ENCODE results near the gene PNLIP. TPM values are rescaled to one million over a fixed set of nuclear protein-coding genes. Genes with fewer than 3 reads are reported as not detected.

The PNLIP gene
- polyA plus RNA-seq (2012; ENCODE audit: insufficient read length, low read depth): not detected

DNA sequence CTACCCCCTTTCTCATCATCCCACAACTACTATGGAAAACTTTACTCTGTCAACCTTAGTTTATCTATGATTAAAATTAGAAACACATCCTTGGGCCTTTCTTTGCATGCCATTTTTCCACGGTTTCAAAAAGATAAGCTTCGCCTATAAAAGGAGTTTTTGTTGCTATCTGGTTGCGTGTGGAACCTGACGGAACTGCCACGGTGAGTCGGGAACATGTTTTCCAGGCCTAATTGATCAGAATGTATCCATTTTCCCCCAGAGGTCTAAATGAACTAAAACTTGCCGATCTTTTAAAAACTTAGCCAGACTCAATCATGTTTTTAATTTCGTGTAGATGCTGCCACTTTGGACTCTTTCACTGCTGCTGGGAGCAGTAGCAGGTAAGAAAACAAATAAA lies at the start of gene PNLIP:
Gene PNLIP (plus strand): TSS at position 176 of the 400 bp plus-strand sequence. CDS start 162 bp downstream, at position 338.
- TF ChIP-seq POLR2AphosphoS5 (IDR thresholded peaks at IDR 0.05; ENCODE audit: low read depth, low read length) (no peak), TAF1 (IDR thresholded peaks at IDR 0.05; ENCODE audit: borderline replicate concordance, insufficient read depth, low read length) (no peak), SIN3A (IDR thresholded peaks at IDR 0.05; ENCODE audit: borderline replicate concordance, insufficient read depth, low read length) (no peak), FOXP2 (optimal IDR thresholded peaks at IDR 0.05; ENCODE audit: borderline replicate concordance, extremely low read depth, extremely low read length, insufficient read depth) (no peak)
- TF ChIP-seq, protein P1, sequence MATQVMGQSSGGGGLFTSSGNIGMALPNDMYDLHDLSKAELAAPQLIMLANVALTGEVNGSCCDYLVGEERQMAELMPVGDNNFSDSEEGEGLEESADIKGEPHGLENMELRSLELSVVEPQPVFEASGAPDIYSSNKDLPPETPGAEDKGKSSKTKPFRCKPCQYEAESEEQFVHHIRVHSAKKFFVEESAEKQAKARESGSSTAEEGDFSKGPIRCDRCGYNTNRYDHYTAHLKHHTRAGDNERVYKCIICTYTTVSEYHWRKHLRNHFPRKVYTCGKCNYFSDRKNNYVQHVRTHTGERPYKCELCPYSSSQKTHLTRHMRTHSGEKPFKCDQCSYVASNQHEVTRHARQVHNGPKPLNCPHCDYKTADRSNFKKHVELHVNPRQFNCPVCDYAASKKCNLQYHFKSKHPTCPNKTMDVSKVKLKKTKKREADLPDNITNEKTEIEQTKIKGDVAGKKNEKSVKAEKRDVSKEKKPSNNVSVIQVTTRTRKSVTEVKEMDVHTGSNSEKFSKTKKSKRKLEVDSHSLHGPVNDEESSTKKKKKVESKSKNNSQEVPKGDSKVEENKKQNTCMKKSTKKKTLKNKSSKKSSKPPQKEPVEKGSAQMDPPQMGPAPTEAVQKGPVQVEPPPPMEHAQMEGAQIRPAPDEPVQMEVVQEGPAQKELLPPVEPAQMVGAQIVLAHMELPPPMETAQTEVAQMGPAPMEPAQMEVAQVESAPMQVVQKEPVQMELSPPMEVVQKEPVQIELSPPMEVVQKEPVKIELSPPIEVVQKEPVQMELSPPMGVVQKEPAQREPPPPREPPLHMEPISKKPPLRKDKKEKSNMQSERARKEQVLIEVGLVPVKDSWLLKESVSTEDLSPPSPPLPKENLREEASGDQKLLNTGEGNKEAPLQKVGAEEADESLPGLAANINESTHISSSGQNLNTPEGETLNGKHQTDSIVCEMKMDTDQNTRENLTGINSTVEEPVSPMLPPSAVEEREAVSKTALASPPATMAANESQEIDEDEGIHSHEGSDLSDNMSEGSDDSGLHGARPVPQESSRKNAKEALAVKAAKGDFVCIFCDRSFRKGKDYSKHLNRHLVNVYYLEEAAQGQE (IDR thresholded peaks at IDR 0.05; ENCODE audit: insufficient read depth in 1 of 2, low read depth in 2 of 2, low read length in 2 of 2): no peak

DNA sequence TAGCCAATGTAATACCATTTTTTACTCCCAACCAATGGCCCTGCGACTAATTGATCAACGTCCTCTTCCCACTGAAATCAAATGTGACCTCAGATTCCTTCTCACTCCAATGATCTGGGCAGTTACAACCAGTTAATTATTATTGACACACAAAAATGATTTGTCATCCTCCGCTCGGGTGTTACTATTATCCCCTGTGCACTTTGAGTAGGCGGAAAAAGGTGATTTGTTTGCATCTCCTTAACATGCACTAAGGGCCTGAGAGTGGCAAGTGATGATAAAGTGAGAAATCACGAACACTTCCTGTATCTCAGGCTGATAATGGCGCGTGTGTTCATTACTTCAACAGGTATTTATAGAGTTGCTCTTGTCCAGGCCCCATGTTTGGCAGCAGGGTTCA lies 40.9 kb upstream of the PNLIP start:
- TF ChIP-seq TAF1 (IDR thresholded peaks at IDR 0.05; ENCODE audit: borderline replicate concordance, insufficient read depth, low read length) (no peak), SIN3A (IDR thresholded peaks at IDR 0.05; ENCODE audit: borderline replicate concordance, insufficient read depth, low read length) (no peak), POLR2AphosphoS5 (IDR thresholded peaks at IDR 0.05; ENCODE audit: low read depth, low read length) (no peak), FOXP2 (optimal IDR thresholded peaks at IDR 0.05; ENCODE audit: borderline replicate concordance, extremely low read depth, extremely low read length, insufficient read depth) (no peak)
- TF ChIP-seq, protein P1 (IDR thresholded peaks at IDR 0.05; ENCODE audit: insufficient read depth in 1 of 2, low read depth in 2 of 2, low read length in 2 of 2): no peak

DNA sequence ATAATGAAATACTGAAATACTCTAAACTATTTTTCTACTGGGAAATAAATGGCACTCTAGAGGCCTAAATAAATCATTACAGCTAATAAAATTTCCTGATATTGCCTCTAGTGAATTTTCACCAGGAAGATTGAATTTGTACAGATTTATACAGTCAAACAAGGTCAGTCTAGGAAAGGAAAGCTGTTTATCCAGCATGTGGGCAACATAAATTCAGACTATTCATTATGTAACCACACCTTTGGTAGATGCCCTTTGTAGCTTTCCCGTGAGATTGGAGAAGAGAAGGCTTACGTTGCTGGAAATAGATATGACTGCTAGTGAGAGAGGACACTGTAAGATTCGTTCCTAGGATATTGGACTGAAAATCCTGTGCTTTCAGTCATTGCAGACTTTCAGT lies 35.2 kb upstream of the PNLIP start:
- TF ChIP-seq TAF1 (IDR thresholded peaks at IDR 0.05; ENCODE audit: borderline replicate concordance, insufficient read depth, low read length): no peak
- no peak for TF ChIP-seq POLR2AphosphoS5 (IDR thresholded peaks at IDR 0.05; ENCODE audit: low read depth, low read length)
- no peak for TF ChIP-seq FOXP2 (optimal IDR thresholded peaks at IDR 0.05; ENCODE audit: borderline replicate concordance, extremely low read depth, extremely low read length, insufficient read depth)
- TF ChIP-seq, protein P1 (IDR thresholded peaks at IDR 0.05; ENCODE audit: insufficient read depth in 1 of 2, low read depth in 2 of 2, low read length in 2 of 2): no peak
- no peak for TF ChIP-seq SIN3A (IDR thresholded peaks at IDR 0.05; ENCODE audit: borderline replicate concordance, insufficient read depth, low read length)

DNA sequence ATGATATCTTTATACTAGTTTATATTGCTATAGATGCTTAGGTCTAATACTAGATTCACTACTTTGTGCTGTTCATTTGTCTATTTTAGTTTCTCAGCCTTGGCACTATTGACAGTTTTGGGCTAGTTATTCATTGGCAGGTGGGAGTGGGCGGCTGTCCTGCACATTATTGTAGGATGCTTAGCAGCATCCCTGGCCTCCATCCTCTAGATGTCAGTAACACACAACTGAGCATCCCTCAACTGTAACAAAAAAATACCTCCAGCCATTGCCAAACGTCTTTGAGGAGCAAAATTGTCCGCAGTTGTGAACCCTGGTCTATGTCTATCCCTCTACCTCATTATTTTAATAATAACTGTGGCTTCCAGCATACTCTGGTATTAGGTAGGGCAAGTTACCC lies 34.4 kb upstream of the PNLIP start:
- TF ChIP-seq, protein P1 (IDR thresholded peaks at IDR 0.05; ENCODE audit: insufficient read depth in 1 of 2, low read depth in 2 of 2, low read length in 2 of 2): no peak
- TF ChIP-seq FOXP2 (optimal IDR thresholded peaks at IDR 0.05; ENCODE audit: borderline replicate concordance, extremely low read depth, extremely low read length, insufficient read depth) (no peak), SIN3A (IDR thresholded peaks at IDR 0.05; ENCODE audit: borderline replicate concordance, insufficient read depth, low read length) (no peak), TAF1 (IDR thresholded peaks at IDR 0.05; ENCODE audit: borderline replicate concordance, insufficient read depth, low read length) (no peak), POLR2AphosphoS5 (IDR thresholded peaks at IDR 0.05; ENCODE audit: low read depth, low read length) (no peak)
